ENCODE results near the gene KRTAP5-6.

DNA sequence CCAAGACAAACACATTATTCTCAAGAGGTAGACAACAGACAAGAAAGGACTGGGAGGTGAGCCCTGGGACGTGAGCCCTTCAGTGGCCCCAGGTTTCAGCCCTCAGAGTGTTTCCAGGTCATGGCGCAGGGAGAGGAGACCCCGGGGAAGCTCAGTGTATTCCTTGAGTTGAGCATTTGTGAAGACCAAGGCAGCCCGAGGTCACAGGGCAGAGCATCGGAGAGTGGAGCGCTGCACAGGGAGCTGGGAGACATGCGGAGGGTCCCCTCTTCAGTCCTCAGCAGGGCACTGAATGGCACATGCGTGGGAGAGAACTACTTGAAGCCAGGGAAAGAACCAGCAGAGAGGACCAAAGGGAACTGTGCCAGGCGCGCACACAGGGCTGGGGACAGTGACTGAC, 11.7 kb downstream of the KRTAP5-6 start:
- TF ChIP-seq, protein P1, sequence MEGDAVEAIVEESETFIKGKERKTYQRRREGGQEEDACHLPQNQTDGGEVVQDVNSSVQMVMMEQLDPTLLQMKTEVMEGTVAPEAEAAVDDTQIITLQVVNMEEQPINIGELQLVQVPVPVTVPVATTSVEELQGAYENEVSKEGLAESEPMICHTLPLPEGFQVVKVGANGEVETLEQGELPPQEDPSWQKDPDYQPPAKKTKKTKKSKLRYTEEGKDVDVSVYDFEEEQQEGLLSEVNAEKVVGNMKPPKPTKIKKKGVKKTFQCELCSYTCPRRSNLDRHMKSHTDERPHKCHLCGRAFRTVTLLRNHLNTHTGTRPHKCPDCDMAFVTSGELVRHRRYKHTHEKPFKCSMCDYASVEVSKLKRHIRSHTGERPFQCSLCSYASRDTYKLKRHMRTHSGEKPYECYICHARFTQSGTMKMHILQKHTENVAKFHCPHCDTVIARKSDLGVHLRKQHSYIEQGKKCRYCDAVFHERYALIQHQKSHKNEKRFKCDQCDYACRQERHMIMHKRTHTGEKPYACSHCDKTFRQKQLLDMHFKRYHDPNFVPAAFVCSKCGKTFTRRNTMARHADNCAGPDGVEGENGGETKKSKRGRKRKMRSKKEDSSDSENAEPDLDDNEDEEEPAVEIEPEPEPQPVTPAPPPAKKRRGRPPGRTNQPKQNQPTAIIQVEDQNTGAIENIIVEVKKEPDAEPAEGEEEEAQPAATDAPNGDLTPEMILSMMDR (conservative IDR thresholded peaks at IDR 0.05; ENCODE audit: low read depth, low read length) = no peak
- TF ChIP-seq EZH2 (IDR thresholded peaks at IDR 0.05; ENCODE audit: low read length, unreplicated experiment) = no peak

Measured in PC-3 (cell line).